Measurements from ENCODE around the gene ANKRD29. TPM values are rescaled to one million over a fixed set of nuclear protein-coding genes. Genes with fewer than 3 reads are reported as not detected.

Gene ANKRD29
- total RNA-seq, 2 experiments from 2014 or later: not detected

DNA sequence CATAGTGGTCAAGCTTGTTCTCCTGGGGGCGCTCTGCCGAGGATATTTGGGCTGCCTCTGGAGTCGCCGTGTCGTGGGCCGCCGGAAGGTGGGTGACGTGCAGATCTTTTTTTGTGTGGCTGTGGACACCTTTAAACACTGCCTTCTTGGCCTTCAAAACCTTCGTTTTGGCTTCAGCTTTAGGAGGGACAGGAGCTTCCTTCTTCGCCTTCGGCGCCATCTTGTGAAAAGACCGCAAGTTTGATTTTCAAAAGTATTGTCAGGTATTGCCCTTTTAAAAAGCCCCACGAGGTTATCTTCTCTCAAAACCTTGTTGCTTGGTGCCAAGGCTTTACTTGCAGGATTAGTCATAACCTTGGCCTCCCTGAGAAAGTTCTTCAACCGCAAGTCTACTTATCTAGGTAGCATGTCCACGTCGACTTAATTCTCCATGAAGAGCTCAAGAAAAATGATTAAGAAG lies 47.4 kb upstream of the ANKRD29 start:
- H3K27me3 Mint-ChIP-seq: peaks cover 2% of the 10 kb centered on the region
- POLR2A ChIA-PET: no interaction called here
- DNase-seq (no peak), ATAC-seq (no peak)
- peaks cover 8% of the 10 kb centered on the region for H3K9me3 Mint-ChIP-seq
- H3K27ac Mint-ChIP-seq: no peak overlapping the region
- TF ChIP-seq, protein P1, sequence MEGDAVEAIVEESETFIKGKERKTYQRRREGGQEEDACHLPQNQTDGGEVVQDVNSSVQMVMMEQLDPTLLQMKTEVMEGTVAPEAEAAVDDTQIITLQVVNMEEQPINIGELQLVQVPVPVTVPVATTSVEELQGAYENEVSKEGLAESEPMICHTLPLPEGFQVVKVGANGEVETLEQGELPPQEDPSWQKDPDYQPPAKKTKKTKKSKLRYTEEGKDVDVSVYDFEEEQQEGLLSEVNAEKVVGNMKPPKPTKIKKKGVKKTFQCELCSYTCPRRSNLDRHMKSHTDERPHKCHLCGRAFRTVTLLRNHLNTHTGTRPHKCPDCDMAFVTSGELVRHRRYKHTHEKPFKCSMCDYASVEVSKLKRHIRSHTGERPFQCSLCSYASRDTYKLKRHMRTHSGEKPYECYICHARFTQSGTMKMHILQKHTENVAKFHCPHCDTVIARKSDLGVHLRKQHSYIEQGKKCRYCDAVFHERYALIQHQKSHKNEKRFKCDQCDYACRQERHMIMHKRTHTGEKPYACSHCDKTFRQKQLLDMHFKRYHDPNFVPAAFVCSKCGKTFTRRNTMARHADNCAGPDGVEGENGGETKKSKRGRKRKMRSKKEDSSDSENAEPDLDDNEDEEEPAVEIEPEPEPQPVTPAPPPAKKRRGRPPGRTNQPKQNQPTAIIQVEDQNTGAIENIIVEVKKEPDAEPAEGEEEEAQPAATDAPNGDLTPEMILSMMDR (IDR thresholded peaks at IDR 0.05): no peak
- intact Hi-C loops (cut with micrococcal nuclease): no loop called here
- no peak overlapping the region for H3K4me3 Mint-ChIP-seq
- CTCF ChIA-PET: interaction anchor here (0.8 to 1.3 kb wide), 2 partner anchors 10 to 88 kb away, joined by 4 to 5 read pairs; no protein-coding TSS in a partner anchor
- peaks cover 11% of the 10 kb centered on the region for H3K4me1 Mint-ChIP-seq (ENCODE audit: low read depth)
- H3K36me3 Mint-ChIP-seq (ENCODE audit: low read depth): peaks cover 4% of the 10 kb centered on the region

DNA sequence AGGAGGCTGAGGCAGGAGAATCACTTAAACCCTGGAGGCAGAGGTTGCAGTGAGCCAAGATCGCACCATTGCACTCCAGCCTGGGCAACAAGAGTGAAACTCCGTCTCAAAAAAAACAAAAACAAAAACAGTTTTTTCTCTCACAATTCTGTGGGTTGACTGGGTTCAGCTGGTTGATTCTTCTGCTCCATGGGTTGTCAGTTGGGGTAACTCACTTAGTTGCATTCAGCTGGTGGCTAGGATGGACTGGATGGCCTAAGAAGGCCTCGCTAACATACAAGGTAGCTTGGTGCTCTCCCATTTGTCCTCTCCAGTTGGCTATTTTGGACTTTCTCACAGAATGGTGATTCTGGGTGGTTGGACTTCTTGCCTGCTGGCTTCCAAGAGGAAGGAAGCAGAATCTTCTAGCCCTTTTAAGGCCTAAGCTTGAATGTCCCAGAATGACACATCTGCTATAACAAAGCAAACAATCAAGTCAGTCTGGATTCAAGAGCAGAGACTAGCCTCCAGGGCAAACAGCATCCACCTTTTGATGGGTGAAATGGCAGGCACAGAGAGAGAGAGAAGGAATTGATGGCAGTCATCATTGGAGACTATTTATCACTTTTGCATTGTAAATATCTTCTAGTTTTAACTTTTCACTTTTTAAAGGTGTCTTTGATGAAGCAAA lies 44.4 kb upstream of the ANKRD29 start:
- ATAC-seq: no peak
- Mint-ChIP-seq H3K27ac (no peak overlapping the region), H3K36me3 (ENCODE audit: low read depth) (peaks cover 4% of the 10 kb centered on the region), H3K9me3 (peaks cover 8% of the 10 kb centered on the region), H3K27me3 (peaks cover 9% of the 10 kb centered on the region), H3K4me3 (no peak overlapping the region), H3K4me1 (ENCODE audit: low read depth) (no peaks in the 10 kb centered on the region)
- ChIA-PET CTCF (interaction anchor here (1.3 kb wide), 1 partner anchor 103 kb away, joined by 3 read pairs; no protein-coding TSS in a partner anchor), POLR2A (no interaction called here)
- intact Hi-C loops (cut with micrococcal nuclease): no loop called here
- TF ChIP-seq, protein P1 (IDR thresholded peaks at IDR 0.05): no peak
- DNase-seq: no peak

DNA sequence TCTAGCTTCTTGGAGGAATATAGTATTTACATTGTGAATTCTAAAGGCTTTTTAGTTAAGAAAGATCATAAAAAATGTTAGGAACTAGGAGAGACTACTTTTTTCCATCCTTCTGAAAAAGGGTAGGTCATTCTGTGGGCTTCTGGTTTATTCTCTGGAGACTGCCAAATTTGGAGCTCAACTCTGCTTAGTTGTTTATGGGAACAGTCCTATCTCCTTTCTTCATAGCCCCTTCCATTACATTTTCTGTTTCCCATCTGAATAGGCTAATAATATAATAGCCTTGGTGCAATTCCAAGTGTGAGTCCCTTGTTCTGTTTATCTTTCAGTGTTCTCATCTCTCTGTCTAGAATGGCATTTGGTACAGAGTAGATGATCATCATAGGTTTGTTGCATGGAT lies 42.1 kb upstream of the ANKRD29 start:
- Mint-ChIP-seq H3K36me3 (ENCODE audit: low read depth) (peaks cover 4% of the 10 kb centered on the region), H3K27ac (no peak overlapping the region), H3K4me1 (ENCODE audit: low read depth) (no peaks in the 10 kb centered on the region), H3K9me3 (peaks cover 8% of the 10 kb centered on the region), H3K4me3 (no peak overlapping the region), H3K27me3 (peaks cover 15% of the 10 kb centered on the region)
- TF ChIP-seq, protein P1 (IDR thresholded peaks at IDR 0.05): no peak
- ChIA-PET POLR2A (interaction anchor here (0.6 kb wide), 1 partner anchor 20 kb away, joined by 3 read pairs; no protein-coding TSS in a partner anchor), CTCF (interaction anchor here (1.1 to 6.7 kb wide), 6 partner anchors 19 to 214 kb away, joined by 4 to 57 read pairs (median 4); no protein-coding TSS in a partner anchor)
- intact Hi-C loops (cut with micrococcal nuclease): loop anchor here (5.0 kb wide), 1 partner anchor 83 kb away; no protein-coding TSS in a partner anchor
- DNase-seq (no peak), ATAC-seq (no peak)

DNA sequence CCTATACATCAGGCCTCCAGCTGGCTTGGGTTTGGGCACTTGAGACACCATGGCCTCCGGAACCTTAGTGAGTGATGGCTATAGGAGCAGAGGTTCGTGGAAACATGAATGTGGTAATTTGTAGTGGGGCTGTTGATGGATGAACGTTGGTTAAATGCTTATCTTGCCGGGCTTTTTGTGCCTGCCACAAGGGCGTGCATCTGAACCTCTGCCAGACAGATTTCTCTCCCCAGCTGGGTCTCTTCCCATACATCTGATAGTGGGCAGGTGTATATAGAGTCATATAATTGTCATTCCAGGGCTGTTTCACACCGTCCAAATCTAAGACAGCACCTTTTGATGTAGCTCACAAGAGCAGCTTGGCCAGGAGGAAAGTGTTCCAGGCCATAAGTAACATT lies 41.3 kb upstream of the ANKRD29 start:
- Mint-ChIP-seq H3K27me3 (peaks cover 15% of the 10 kb centered on the region), H3K27ac (no peak overlapping the region), H3K4me1 (ENCODE audit: low read depth) (no peaks in the 10 kb centered on the region), H3K36me3 (ENCODE audit: low read depth) (peaks cover 4% of the 10 kb centered on the region), H3K9me3 (peaks cover 8% of the 10 kb centered on the region), H3K4me3 (no peak overlapping the region)
- DNase-seq: no peak
- no peak for ATAC-seq
- intact Hi-C loops (cut with micrococcal nuclease): loop anchor here (5.0 kb wide), 1 partner anchor 82 kb away; no protein-coding TSS in a partner anchor
- TF ChIP-seq, protein P1 (IDR thresholded peaks at IDR 0.05): no peak
- POLR2A ChIA-PET: no interaction called here
- CTCF ChIA-PET: interaction anchor here (1.0 to 6.7 kb wide), 11 partner anchors 9 to 214 kb away, joined by 4 to 57 read pairs (median 4); partner anchors contain the start of gene ANKRD29
